HL-60 (cell line): Measurements from ENCODE around the gene FRMD5.

ENCODE experiments used
- DNase-seq, 2 experiments: peaks; one replicate each; pipeline ENCODE4 v3.0.0-alpha.2; 2010 to 2020; ENCODE audit warnings: low read depth in 1 of 2, low spot score in 1 of 2
- H3K27ac ChIP-seq: fragments of 250-450 bp; sonication (Bioruptor Pico); replicated peaks from 2 replicates; pipeline ENCODE4 v1.5.1; 2020; ENCODE audit warnings: mild to moderate bottlenecking, moderate library complexity
- H3K27me3 ChIP-seq: fragments of 250-450 bp; sonication (Bioruptor Pico); 2 replicates; pipeline ENCODE4 v1.5.1; 2021; ENCODE audit warnings: mild to moderate bottlenecking, moderate library complexity; ENCODE audit not compliant: insufficient read depth, poor library complexity, severe bottlenecking
- H3K4me3 ChIP-seq: replicated peaks from 2 replicates; pipeline ENCODE4 v1.5.1; 2011; ENCODE audit warnings: mild to moderate bottlenecking, control low read depth, low read length; ENCODE audit not compliant: insufficient read depth
- GABPA ChIP-seq: IDR thresholded peaks from 2 replicates; pipeline ENCODE4 v1.6.1; 2012; ENCODE audit warnings: low read depth
- POLR2AphosphoS5 ChIP-seq: IDR thresholded peaks from 2 replicates; pipeline ENCODE4 v1.6.1; 2012; ENCODE audit warnings: low read depth
- REST ChIP-seq: IDR thresholded peaks from 2 replicates; pipeline ENCODE4 v1.6.1; 2012; ENCODE audit warnings: low read depth; ENCODE audit not compliant: insufficient replicate concordance
- SPI1 ChIP-seq: IDR thresholded peaks from 2 replicates; pipeline ENCODE4 v1.6.1; 2012; ENCODE audit warnings: low read depth, mild to moderate bottlenecking, borderline replicate concordance
- TF ChIP-seq, protein P1 (sequence below): IDR thresholded peaks from one replicate; pipeline ENCODE4 v1.5.1; 2011; ENCODE audit warnings: low read length, control low read depth, inconsistent platforms; ENCODE audit not compliant: insufficient read depth

FRMD5 gene

DNA sequence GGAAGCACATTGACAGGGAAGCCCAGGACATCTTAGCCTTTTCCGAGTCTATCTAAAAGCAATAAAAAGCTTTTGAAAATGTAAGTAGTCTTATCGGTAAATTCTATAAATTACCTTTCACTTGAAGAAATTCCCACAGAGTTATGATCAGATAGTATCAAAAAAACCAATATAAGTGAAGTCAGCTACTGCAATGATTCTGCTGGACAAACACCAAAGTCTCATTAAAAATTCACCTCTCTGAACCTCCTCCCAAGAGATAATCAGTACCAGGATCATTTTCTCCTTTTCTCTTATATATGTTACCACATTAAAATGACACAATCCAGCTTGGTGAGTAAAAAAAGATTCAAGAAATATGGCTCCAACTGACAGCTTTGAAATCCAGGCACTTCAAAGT lies 69.2 kb downstream of the FRMD5 start:
- DNase-seq = no peak
- H3K27ac ChIP-seq = no peak overlapping the region
- no peak overlapping the region for H3K4me3 ChIP-seq
- peaks cover 3% of the 10 kb centered on the region for H3K27me3 ChIP-seq
- TF ChIP-seq REST (no peak), POLR2AphosphoS5 (no peak), GABPA (no peak), SPI1 (no peak)
- TF ChIP-seq, protein P1, sequence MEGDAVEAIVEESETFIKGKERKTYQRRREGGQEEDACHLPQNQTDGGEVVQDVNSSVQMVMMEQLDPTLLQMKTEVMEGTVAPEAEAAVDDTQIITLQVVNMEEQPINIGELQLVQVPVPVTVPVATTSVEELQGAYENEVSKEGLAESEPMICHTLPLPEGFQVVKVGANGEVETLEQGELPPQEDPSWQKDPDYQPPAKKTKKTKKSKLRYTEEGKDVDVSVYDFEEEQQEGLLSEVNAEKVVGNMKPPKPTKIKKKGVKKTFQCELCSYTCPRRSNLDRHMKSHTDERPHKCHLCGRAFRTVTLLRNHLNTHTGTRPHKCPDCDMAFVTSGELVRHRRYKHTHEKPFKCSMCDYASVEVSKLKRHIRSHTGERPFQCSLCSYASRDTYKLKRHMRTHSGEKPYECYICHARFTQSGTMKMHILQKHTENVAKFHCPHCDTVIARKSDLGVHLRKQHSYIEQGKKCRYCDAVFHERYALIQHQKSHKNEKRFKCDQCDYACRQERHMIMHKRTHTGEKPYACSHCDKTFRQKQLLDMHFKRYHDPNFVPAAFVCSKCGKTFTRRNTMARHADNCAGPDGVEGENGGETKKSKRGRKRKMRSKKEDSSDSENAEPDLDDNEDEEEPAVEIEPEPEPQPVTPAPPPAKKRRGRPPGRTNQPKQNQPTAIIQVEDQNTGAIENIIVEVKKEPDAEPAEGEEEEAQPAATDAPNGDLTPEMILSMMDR = no peak

GRCh38 chr15:44102675-44103254 lies 92.3 kb downstream of the FRMD5 start:
- Histone ChIP-seq H3K4me3 (no peak overlapping the region), H3K27ac (no peak overlapping the region), H3K27me3 (peaks cover 5% of the 10 kb centered on the region)
- DNase-seq = no peak
- TF ChIP-seq POLR2AphosphoS5 (no peak), GABPA (no peak), SPI1 (no peak), REST (no peak)
- TF ChIP-seq, protein P1 = no peak

DNA sequence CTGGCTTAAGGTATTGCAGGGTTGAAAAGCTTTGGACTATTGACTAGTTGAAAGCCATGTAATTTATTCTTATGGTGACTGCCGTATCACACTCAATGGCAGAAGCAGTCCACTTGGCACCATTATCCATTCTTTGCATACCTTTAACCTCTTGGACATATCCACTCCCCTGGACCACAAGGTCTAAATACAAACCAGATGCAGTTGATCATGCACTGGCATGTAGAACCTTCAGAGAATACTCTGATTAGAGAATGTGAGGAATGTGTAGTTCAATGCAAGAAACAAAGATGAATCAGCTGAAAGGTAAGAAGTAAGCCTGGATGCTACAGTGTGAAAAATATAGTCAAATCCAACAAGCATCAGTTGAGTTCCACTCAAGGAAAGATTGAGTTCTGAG lies 93.1 kb downstream of the FRMD5 start:
- no peak overlapping the region for H3K4me3 ChIP-seq
- no peak overlapping the region for H3K27ac ChIP-seq
- TF ChIP-seq REST (no peak), GABPA (no peak), POLR2AphosphoS5 (no peak), SPI1 (no peak)
- TF ChIP-seq, protein P1 = no peak
- no peak for DNase-seq
- H3K27me3 ChIP-seq = peaks cover 3% of the 10 kb centered on the region
